GM21526 (cell line): Measurements from ENCODE around the gene FNBP1L.

Experiments used
- ATAC-seq: cut with Tn5 transposase; IDR thresholded peaks from one replicate; pipeline ENCODE4 v1.9.1; 2021; ENCODE audit warnings: moderate library complexity; ENCODE audit not compliant: unreplicated experiment, low FRiP score

Gene FNBP1L

GRCh38 chr1:93447481-93448291 lies at the start of gene FNBP1L:
Gene FNBP1L, plus strand, starts transcription at chr1:93448118. Its CDS starts 164 bp downstream, at chr1:93448282.
- ATAC-seq: no peak

GRCh38 chr1:93399781-93400180 lies 48.1 kb upstream of the FNBP1L start:
- no peak for ATAC-seq

DNA sequence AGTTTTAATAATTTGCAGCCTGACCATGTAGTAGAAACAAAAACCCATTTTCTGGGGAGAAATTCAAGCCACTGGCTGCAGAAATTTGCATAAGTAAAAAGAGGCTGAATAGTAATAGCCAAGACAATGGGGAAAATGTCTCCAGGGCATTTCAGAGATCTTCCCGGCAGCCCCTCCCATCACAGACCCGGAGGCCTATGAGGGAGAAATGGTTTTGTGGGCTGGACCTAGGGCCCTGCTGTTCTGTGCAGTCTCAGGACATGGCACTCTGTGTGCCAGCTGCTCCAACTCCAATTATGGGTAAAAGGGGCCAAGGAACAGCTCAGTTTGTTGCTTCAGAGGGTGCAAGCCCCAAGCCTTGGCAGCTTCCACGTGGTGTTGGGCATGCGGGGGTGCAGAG lies 39.7 kb upstream of the FNBP1L start:
- ATAC-seq: no peak

- ATAC-seq: no peak
These were observed 36.9 kb upstream of the FNBP1L start for GRCh38 chr1:93411000-93411399.

- no peak for ATAC-seq
These were observed 33.2 kb upstream of the FNBP1L start for GRCh38 chr1:93414749-93415148.

DNA sequence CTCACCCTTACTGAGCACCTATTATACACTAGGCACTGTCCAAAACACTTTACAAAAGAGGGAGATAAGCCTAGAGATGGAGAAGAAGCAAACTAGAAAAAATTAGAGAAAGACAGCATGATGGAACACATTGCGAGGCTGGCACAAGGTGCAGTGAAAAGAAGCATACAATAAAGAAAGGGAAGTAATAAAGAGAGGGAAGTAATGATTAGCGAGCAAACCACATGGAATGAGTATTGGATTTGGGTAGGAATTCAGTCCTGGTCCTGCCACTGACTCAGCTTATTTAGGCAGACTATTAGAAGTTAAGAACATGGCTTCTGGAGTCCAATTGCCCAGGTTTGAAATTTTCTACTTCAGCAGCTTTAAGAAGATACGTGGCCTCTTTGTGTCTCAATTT lies 32.6 kb upstream of the FNBP1L start:
- no peak for ATAC-seq

DNA sequence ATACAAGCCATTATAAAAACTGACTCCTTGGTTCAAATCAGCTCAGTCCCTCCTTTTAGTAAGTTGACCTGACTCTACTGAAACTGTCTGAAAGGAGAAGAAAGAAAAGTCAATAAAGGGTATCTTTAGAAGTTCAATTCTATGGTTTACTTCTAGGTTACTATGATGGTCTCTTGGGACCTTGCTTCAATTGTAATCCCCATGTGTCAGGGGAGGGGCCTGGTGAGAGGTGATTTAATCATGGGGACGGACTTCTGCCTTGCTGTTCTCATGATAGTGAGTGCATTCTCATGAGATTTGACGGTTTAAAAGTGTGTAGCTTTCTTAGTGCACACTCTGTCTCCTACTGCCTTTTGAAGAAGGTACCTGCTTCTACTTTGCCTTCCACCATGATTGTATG lies 31.7 kb upstream of the FNBP1L start:
- no peak for ATAC-seq

GRCh38 chr1:93419344-93419743 lies 28.6 kb upstream of the FNBP1L start:
- ATAC-seq: no peak

DNA sequence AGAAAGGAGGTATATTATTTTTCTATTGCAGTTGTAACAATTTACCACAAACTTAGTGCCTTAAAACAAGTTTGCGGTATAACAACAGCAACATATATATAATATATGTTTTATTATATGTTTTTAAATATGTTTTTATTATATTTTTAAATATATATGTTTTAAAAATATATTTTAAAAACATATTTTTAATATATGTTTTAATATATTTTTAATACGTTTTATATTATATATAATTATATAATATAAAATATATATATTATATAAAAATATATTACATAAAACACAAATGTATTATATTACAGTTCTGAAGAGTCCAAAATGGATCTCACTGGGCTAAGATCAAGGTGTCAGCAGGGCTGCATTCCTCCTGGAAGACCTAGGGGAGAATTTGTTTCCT lies 27.5 kb upstream of the FNBP1L start:
- ATAC-seq: no peak

- ATAC-seq: no peak
These were observed 21.7 kb upstream of the FNBP1L start for GRCh38 chr1:93426181-93426580.

DNA sequence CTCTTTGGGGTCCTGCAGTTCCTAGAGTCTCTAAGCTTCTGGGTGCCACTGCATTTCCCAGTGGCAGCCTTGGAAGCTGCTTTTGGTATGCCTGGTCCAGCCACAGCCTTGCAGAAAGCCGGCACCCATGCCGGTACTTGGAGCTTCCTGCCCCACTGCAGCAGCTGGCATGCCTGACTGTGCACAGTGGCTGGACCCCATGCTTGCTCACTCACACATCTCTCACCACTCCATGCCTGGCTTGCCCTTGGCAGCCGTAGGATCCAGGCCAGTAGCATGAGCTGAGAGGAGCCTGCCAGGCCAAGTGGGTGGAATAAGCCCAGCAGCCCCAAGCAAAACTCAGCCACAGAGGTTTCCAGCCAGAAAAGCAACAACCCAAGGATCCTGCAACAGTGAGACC lies 20.3 kb upstream of the FNBP1L start:
- no peak for ATAC-seq

DNA sequence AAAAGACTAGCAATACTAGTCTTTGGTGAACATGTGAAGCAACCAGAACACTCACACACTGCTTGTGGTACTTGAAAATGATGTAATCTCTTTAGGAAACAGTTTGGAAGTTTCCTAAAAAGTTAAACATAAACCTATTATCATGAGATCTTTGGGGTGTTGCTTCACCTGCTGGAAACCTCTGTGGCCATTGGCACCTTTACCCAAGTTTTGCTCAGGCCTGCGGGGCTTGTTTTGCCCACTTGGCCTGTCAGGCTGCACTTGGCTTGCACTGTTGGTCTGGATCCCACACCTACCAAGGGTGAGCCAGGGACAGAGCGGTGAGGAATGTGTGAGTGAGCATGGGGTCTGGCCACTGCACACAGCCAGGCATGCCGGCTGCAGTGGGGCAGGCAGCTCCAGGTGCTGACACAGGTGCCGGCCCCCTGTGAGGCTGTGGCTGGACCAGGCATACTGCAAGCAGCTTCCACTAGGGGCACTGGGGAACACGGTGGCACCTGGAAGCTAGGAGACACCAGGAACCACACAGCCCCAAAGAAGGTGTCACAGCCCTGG lies 14.4 kb upstream of the FNBP1L start:
- no peak for ATAC-seq

- ATAC-seq: no peak
These were observed 13.8 kb upstream of the FNBP1L start for GRCh38 chr1:93434088-93434487.

DNA sequence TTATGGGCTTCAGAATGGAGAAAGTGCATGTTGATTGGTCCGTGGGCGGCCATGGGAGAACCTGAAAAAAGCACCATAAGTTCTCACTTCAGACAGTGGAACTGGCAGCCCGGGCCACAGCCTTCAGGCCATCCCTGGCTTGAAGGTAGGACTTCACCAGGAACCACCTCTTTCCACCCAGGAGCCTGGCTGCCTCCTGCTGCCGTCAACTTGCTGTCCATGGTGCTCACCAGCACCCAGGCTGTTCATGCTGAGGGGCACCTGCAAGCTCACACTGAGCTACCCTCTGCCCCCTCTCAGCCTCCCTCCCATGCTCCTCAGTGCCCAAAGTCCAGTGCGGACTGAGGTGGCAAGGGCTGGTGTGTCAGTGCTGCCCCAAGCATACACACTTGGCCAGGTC lies 12.9 kb upstream of the FNBP1L start:
- no peak for ATAC-seq

DNA sequence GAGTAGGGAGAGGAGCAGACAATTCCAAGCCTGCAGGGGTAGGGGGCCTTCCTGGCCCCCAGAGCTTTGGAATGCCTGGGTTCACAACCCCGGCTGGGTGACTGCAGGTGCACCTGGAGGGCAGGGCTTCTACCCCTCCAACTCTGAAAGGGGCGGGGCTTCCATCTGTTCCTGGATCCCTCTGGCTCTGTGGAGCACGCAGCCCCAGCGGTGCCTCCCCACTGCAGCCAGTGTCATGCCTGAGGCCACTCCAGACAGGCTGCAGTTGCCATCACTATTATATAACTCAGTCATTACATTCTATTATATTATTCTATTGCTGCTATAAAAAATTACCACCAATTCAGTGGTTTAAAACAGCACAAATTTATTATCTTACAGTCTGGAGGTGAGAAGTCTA lies 12.5 kb upstream of the FNBP1L start:
- no peak for ATAC-seq

DNA sequence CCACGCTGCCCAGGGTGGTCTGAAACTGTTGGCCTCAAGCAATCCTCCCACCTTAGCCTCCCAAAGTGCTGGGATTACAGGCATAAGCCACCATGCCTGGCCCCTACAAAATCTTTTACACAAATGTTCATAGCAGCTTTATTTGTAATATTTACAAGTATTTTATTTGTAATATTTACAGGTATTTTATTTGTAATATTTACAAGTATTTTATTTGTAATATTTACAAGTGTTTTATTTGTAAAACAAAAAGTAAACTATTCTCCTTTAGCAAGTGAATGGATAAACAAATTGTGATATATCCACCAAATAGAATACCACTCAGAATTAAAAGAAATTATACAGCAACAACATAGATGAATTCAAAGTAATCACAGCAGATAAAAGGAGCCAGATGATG lies 11.4 kb upstream of the FNBP1L start:
- no peak for ATAC-seq

DNA sequence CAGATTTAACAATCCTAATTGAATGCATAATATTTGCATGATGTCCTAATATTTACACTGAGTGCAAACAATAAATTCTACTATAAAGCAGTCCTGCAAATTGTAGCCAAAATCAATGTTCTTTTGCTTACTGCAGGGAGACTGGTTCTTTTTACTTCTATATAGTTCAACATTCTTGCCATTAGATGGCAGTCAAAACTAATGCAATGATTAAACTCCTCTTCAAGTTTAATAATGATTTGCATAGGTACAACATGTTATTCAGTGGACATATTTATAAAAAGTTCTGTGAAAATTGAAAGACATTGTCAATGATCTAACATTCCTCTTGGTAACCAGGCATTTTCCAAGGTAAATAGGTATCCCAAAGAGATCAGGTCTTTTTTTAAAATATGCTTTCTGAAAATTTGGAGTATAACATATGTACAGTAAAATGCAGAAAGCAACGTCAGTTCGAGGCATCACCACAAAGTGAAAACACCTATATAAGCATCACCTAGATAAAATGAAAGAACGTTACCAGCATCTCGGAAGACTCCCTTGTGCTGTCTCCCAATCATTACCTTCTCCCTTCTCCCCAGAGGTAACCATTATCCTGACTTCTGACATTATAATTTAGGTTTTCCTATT lies 9.8 kb upstream of the FNBP1L start:
- ATAC-seq: no peak

DNA sequence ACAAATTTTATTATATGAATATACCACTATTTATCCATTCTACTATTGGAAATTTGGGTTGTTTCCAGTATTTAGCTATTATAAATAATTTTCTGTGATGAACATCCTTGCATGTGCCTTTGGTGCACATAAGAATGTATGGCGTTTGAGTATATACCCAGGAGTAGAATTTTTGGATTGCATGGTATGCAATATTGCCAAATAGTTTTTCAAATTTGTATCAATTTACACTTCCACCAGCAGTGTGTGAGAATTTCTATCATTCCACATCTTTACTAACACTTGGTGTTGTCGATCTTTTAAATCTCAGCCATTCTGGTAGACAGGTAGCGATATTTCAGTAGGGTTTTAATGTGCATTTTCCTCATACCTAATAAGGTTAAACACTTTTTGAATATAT lies 9.2 kb upstream of the FNBP1L start:
- ATAC-seq: no peak

- no peak for ATAC-seq
These were observed 7.6 kb upstream of the FNBP1L start for GRCh38 chr1:93440272-93440671.

- no peak for ATAC-seq
These were observed 7.2 kb upstream of the FNBP1L start for GRCh38 chr1:93440706-93441105.

- no peak for ATAC-seq
These were observed 6.3 kb upstream of the FNBP1L start for GRCh38 chr1:93441589-93441988.
